K562 (cell line): ENCODE measurements around the gene GALNT15. TPM values are rescaled to one million over a fixed set of nuclear protein-coding genes. Genes with fewer than 3 reads are reported as not detected.
A peak's percentile ranks its signal among the peaks of the same experiment; 100 is the strongest.

ENCODE experiments used
- ATAC-seq: fragments of 200-7000 bp; cut with Tn5 transposase; 3 replicates; pipeline ENCODE4 v1.9.1; 2020; ENCODE audit warnings: moderate library complexity
- BruUV-seq: library from RNA; stranded (reverse); fragments of 400-500 nt; replicated peaks from 2 replicates; lab custom pipeline; 2021; lab: Mats Ljungman, UMichigan
- CTCF ChIA-PET: fragments of 300-600 bp; formaldehyde crosslinking; extraction: SDS; loops from one replicate; lab custom pipeline; 2021; ENCODE audit warnings: low intra/inter-chr PET ratio; lab: Yijun Ruan, JAX
- POLR2A ChIA-PET: fragments of 300-600, 350-650 bp; sonication (Branson Sonifier 250); formaldehyde crosslinking; extraction: SDS; loops from one replicate; lab custom pipeline; 2021; ENCODE audit warnings: antibody characterized with exemption, inconsistent platforms; lab: Yijun Ruan, JAX
- DNase-seq, 4 experiments: peaks; one replicate each; pipeline versions ENCODE4 v3.0.0 to v3.0.0-alpha.2; 2011 to 2018; ENCODE audit warnings: low spot score in 3 of 4, mixed read lengths in 3 of 4; ENCODE audit errors: extremely low read depth in 1 of 4
- FAIRE-seq: peaks from 2 replicates; lab custom pipeline; 2011; peaks lifted over from hg19 to GRCh38; lab: Jason Lieb, UNC
- H2AFZ ChIP-seq: 2 replicates; pipeline ENCODE4 v1.6.0; 2011; ENCODE audit warnings: low read depth, low read length, control low read depth, inconsistent platforms
- H3K27ac ChIP-seq: fragments of 200-600 bp; 3 replicates; pipeline ENCODE4 v1.8.0; 2011; ENCODE audit warnings: low read depth, mild to moderate bottlenecking, control low read depth, inconsistent platforms, low read length, moderate library complexity, mixed read lengths; ENCODE audit errors: extremely low read depth
- H3K27me3 ChIP-seq, 2 experiments: fragments of 300-600 bp in 1 of 2; 2 replicates in 1 of 2; 3 replicates in 1 of 2; pipeline versions ENCODE4 v1.6.0 to v1.8.0; 2011; ENCODE audit warnings: inconsistent platforms in 2 of 2, low read length in 2 of 2, mild to moderate bottlenecking in 1 of 2, mixed read lengths in 1 of 2, moderate library complexity in 1 of 2; ENCODE audit not compliant: control insufficient read depth in 2 of 2, insufficient read depth in 2 of 2
- H3K36me3 ChIP-seq: fragments of 300-600 bp; 3 replicates; pipeline ENCODE4 v1.8.0; 2011; ENCODE audit warnings: mild to moderate bottlenecking, low read length, inconsistent platforms; ENCODE audit not compliant: control insufficient read depth, insufficient read depth
- H3K4me1 ChIP-seq, 2 experiments: fragments of 200-600 bp in 1 of 2; replicated peaks in 1 of 2; 2 replicates in 1 of 2; 3 replicates in 1 of 2; pipeline versions ENCODE4 v1.5.1 to v1.8.0; 2011; ENCODE audit warnings: inconsistent platforms in 2 of 2, low read length in 2 of 2, mild to moderate bottlenecking in 1 of 2, mixed read lengths in 1 of 2, moderate library complexity in 1 of 2; ENCODE audit not compliant: control insufficient read depth in 2 of 2, insufficient read depth in 2 of 2
- H3K4me2 ChIP-seq: 2 replicates; pipeline ENCODE4 v1.6.1; 2011; ENCODE audit warnings: low read length, control low read depth, inconsistent platforms, mixed read lengths; ENCODE audit not compliant: insufficient read depth
- H3K4me3 ChIP-seq: fragments of 200-600 bp; sonication (generic), shearing (Covaris generic); 2 replicates; pipeline ENCODE4 v1.5.1; 2016; ENCODE audit warnings: control low read depth, inconsistent platforms
- H3K79me2 ChIP-seq: fragments of 200-600 bp; 3 replicates; pipeline ENCODE4 v1.8.0; 2011; ENCODE audit warnings: low read length, inconsistent platforms; ENCODE audit not compliant: control insufficient read depth, insufficient read depth
- H3K9ac ChIP-seq, 2 experiments: 2 replicates each; pipeline versions ENCODE4 v1.6.0 to v1.6.1; 2011; ENCODE audit warnings: low read depth in 2 of 2, low read length in 2 of 2, control low read depth in 1 of 2, inconsistent platforms in 1 of 2, mild to moderate bottlenecking in 1 of 2, mixed read lengths in 1 of 2; ENCODE audit not compliant: insufficient read depth in 1 of 2
- H3K9me1 ChIP-seq: one replicate; pipeline ENCODE4 v1.6.0; 2011; ENCODE audit warnings: inconsistent platforms, mild to moderate bottlenecking, low read length, moderate library complexity; ENCODE audit not compliant: control insufficient read depth, insufficient read depth
- H3K9me3 ChIP-seq: replicated peaks from 2 replicates; pipeline ENCODE4 v1.5.1; 2011; ENCODE audit warnings: low read depth, low read length, inconsistent platforms; ENCODE audit not compliant: control insufficient read depth, insufficient read depth
- H4K20me1 ChIP-seq: replicated peaks from 2 replicates; pipeline ENCODE4 v1.6.1; 2011; ENCODE audit warnings: low read length, inconsistent platforms, mixed read lengths; ENCODE audit not compliant: control insufficient read depth, insufficient read depth
- FIP1L1 ChIP-seq: fragments of 200-400 bp; formaldehyde crosslinking; IDR thresholded peaks from 2 replicates; pipeline ENCODE4 v1.6.1; 2018; ENCODE audit warnings: mild to moderate bottlenecking, low read depth, low read length; ENCODE audit not compliant: poor library complexity, severe bottlenecking
- KAT7 ChIP-seq: sonication (generic); formaldehyde crosslinking; IDR thresholded peaks from 2 replicates; pipeline ENCODE4 v1.8.0; 2022; ENCODE audit warnings: missing genetic modification reagents, mild to moderate bottlenecking, borderline replicate concordance
- NCOA2 ChIP-seq, 2 experiments: fragments of 450-650 bp; IDR thresholded peaks; 2 replicates each; pipeline ENCODE4 v1.6.1; 2018; ENCODE audit warnings: mild to moderate bottlenecking in 2 of 2, moderate library complexity in 1 of 2; ENCODE audit not compliant: partially characterized antibody in 2 of 2
- NFIC ChIP-seq: fragments of 450-650 bp; IDR thresholded peaks from 2 replicates; pipeline ENCODE4 v1.6.1; 2017; ENCODE audit warnings: mild to moderate bottlenecking, inconsistent platforms
- PHF21A ChIP-seq: fragments of 450-650 bp; IDR thresholded peaks from 2 replicates; pipeline ENCODE4 v1.6.1; 2017; ENCODE audit warnings: low read depth, borderline replicate concordance
- PRDM10 ChIP-seq: fragments of 450-650 bp; IDR thresholded peaks from 2 replicates; pipeline ENCODE4 v1.6.1; 2018; ENCODE audit not compliant: partially characterized antibody
- RCOR1 ChIP-seq, 2 experiments: IDR thresholded peaks; 2 replicates each; pipeline ENCODE4 v1.6.1; 2012; ENCODE audit warnings: low read depth in 2 of 2, low read length in 2 of 2, borderline replicate concordance in 1 of 2, improper control_type of control experiment in 1 of 2
- SNRNP70 ChIP-seq: fragments of 200-400 bp; formaldehyde crosslinking; optimal IDR thresholded peaks from 2 replicates; pipeline ENCODE3; 2017; ENCODE audit warnings: low read depth, low read length
- SREBF2 ChIP-seq: sonication (generic); formaldehyde crosslinking; IDR thresholded peaks from 2 replicates; pipeline ENCODE4 v1.4.0; 2020; ENCODE audit warnings: mild to moderate bottlenecking, missing genetic modification reagents
- ZBTB7A ChIP-seq: IDR thresholded peaks from 2 replicates; pipeline ENCODE4 v1.6.1; 2011; ENCODE audit warnings: low read depth, mild to moderate bottlenecking, low read length, moderate library complexity, borderline replicate concordance; ENCODE audit not compliant: control insufficient read depth
- ZNF584 ChIP-seq: fragments of 200-800 bp; sonication (Bioruptor generic); IDR thresholded peaks from 2 replicates; pipeline ENCODE4 v1.6.1; 2016; ENCODE audit warnings: low read depth, mild to moderate bottlenecking, missing genetic modification characterization, missing compliant biosample characterization
- ZNF717 ChIP-seq: fragments of 250-450 bp; sonication (Bioruptor Pico); IDR thresholded peaks from 2 replicates; pipeline ENCODE4 v1.5.0; 2021
- WGBS: fragments of 100-300 bp; shearing (Covaris generic); methylation state at CpG from one replicate; pipeline ENCODE4 v1.1.6; 2016; ENCODE audit warnings: low coverage, mixed read lengths; ENCODE audit not compliant: insufficient coverage; ENCODE audit errors: missing lambda C conversion rate; 5-methylcytosine and 5-hydroxymethylcytosine counted together
- in situ Hi-C: fragments of 300-500 bp; cut with MboI; formaldehyde crosslinking; loops from 4 replicates; pipeline ENCODE4 v1.15.0; 2018; ENCODE audit warnings: inconsistent platforms, mixed read lengths
- intact Hi-C: fragments of 100-400 bp; cut with micrococcal nuclease; formaldehyde crosslinking; loops from 2 replicates; pipeline ENCODE4 v1.14.2; 2022
- polyA plus RNA-seq, 8 experiments: library from polyadenylated mRNA; depleted of rRNA in 4 of 8; stranded (reverse) in 5 of 8; unstranded in 3 of 8; fragments of >200 nt; fragmentation: Nextera tagmentation in 2 of 8; fragmentation: Illumina TruSeq in 1 of 8; extraction: Ambion mirVana in 2 of 8; extraction: Trizol in 1 of 8; gene quantifications; 2 replicates each; pipeline versions ENCODE4 v1.2.1 to v1.2.3, GENCODE V29; 2011 to 2014; ENCODE audit warnings: inconsistent platforms in 1 of 8, missing spikeins in 1 of 8
- total RNA-seq, 7 experiments: library from RNA; depleted of rRNA in 6 of 7; stranded (reverse); fragments of >200 nt in 6 of 7; fragmentation: Illumina TruSeq in 2 of 7; extraction: Trizol in 2 of 7; gene quantifications; 2 replicates each; pipeline versions ENCODE4 v1.2.1 to v1.2.3, GENCODE V29; 2011 to 2021; ENCODE audit warnings: low replicate concordance in 1 of 7

The GALNT15 gene
- total and polyA plus RNA-seq, 9 of the 15 experiments (the other 6 are each of a cell fraction or from before 2014, with no cell fraction given), result not detected

DNA sequence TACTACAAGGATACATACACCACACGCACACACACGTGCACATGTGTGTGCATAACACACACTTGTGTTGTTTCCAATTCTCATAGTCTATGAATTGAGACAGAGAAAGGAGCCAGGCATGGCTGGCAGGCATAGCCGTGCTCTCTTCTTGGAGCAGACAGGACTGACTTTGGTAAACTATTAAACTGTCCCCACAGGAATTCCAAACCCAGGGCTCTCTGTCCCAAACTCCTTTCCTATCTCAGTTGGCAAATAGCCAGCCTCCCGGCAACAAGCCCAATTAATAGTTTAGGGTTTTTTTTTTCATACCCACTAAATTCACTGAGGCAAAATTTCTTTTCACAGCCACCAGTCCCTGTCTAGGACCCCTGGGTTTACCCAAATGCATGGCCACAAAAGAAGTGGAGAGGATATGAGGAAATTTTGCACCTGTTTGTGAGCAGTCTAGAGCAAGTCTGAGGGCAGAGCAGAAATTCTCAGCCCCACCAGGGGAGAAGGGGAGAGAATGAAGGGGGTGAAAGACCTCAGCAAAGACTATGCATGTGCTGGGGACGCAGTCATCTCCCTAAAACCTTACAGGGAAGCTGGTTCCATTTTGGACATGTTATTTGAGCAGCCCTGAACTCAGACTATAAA is 17.8 kb downstream of the GALNT15 start:
- Histone ChIP-seq H4K20me1 (peaks cover 5% of the 10 kb centered on the region; the same call in 1 of the 2 replicates), H3K9ac (no peak overlapping the region), H3K27me3 (peaks cover 25 to 46% of the 10 kb centered on the region in 2 experiments), H3K9me1 (no peaks in the 10 kb centered on the region), H3K27ac (no peak overlapping the region), H3K9me3 (no peaks in the 10 kb centered on the region), H3K79me2 (no peaks in the 10 kb centered on the region), H3K4me2 (no peak overlapping the region), H2AFZ (no peak overlapping the region), H3K4me1 (no peaks in the 10 kb centered on the region), H3K4me3 (no peak overlapping the region)
- CTCF ChIA-PET, result no interaction called here
- FAIRE-seq, result no peak
- POLR2A ChIA-PET, result interaction anchor here (1.2 kb wide), 1 partner anchor 22 kb away, joined by 3 read pairs; no protein-coding TSS in a partner anchor
- WGBS, result 3% methylated on average over 5 of the region's 5 CpGs
- DNase-seq, result no peak
- in situ Hi-C loops, result no loop called here
- intact Hi-C loops, result no loop called here
- BruUV-seq, result no TSS peak
- ATAC-seq, result no peak
- TF ChIP-seq ZNF717 (CRISPR knock-in tag) (no peak), NCOA2 (IDR thresholded peaks at IDR 0.05; ENCODE audit: partially characterized antibody in 2 of 2) (no peak), NFIC (peak; percentile 42)
- TF ChIP-seq, all 486 proteins: peak for 1
- H3K36me3 ChIP-seq, result no peaks in the 10 kb centered on the region; the same call in 2 of the 3 replicates

DNA sequence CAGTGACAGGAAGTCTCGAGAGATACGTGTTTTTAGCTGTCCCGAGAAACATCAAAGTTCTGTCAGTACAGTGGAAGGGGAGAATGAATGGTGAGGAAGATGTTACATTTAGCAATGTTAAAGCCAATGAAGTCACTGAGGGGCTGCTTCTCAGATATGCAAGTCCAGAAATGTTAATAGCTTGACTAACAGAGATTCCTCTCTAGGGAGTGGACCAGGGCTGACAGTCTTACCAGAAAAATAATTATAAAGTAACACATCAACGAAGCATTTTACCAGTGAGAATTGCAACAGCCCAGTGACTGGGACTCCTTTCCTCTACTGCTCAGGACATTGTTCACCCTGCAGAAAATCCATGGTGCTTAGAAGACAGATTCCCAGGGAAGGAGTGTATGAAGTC is 23.9 kb downstream of the GALNT15 start:
- WGBS, result 1% methylated on average over 4 of the region's 4 CpGs
- FAIRE-seq (no peak), ATAC-seq (no peak), DNase-seq (no peak)
- Histone ChIP-seq H3K4me3 (no peak overlapping the region), H3K27ac (no peak overlapping the region), H2AFZ (no peak overlapping the region), H3K9ac (no peak overlapping the region), H3K27me3 (peaks cover 20 to 57% of the 10 kb centered on the region in 2 experiments), H4K20me1 (peaks cover 9% of the 10 kb centered on the region; the same call in 1 of the 2 replicates), H3K9me1 (no peaks in the 10 kb centered on the region), H3K9me3 (no peaks in the 10 kb centered on the region), H3K79me2 (no peaks in the 10 kb centered on the region), H3K4me1 (peaks cover 3 to 5% of the 10 kb centered on the region in 2 experiments; a peak in 4 of 5 replicates), H3K36me3 (no peaks in the 10 kb centered on the region), H3K4me2 (no peak overlapping the region)
- intact Hi-C loops (no loop called here), in situ Hi-C loops (no loop called here)
- no TSS peak for BruUV-seq
- ChIA-PET CTCF (no interaction called here), POLR2A (interaction anchor here (1.1 kb wide), 1 partner anchor 10 kb away, joined by 3 read pairs; no protein-coding TSS in a partner anchor)
- no peak for TF ChIP-seq SNRNP70
- no peak for TF ChIP-seq PHF21A
- no peak for TF ChIP-seq RCOR1 (IDR thresholded peaks at IDR 0.05; ENCODE audit: borderline replicate concordance in 1 of 2, low read depth in 2 of 2, low read length in 2 of 2)
- TF ChIP-seq KAT7 (CRISPR knock-in tag), result no peak
- TF ChIP-seq SREBF2 (CRISPR knock-in tag), result no peak
- no peak for TF ChIP-seq FIP1L1
- no peak for TF ChIP-seq ZBTB7A
- no peak for TF ChIP-seq ZNF584 (CRISPR knock-in tag)
- TF ChIP-seq PRDM10, result no peak
